C1 segment of cervical spinal cord (tissue), 14 donors: ENCODE measurements around the gene GLIS2.

Experiments used
- DNase-seq, 14 donors: peaks; one replicate each; lab custom pipeline; 2025; lab: John Stamatoyannopoulos, UW

Gene GLIS2

DNA sequence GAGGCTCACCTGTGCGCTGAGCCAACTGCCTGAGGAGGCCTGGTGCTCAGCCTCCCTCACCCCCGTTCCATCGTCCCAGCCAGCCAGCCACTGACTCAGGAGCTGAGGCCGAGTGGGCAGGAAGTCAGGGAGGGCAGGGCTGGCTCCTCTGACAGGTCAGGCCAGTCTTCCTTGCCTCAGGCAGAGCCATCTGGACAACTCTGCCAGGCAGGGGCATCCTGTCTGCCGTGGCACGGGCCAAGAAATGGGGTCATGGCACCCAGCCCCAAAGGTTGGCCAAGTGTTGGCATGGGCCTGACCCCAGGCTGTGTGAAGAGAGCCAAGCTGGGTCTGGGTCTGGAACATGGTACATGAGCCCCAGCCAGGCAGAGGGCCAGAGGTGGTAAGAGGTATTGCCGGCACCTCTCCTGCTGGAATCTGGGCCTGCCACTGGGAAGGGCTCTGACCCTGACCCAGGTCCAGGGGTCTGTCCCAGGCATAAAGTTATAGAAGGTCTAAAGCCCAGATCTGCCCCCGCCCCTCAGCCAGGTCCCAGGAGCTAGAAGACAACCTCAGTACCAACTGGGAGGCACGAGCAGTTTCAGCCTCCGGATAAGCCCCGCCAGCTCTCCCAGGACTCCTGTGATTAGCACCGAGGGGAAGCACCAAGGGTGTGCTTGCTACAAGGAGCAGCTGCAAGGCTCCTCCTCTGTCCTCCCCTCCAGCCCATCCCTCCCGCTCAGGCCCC lies 53.3 kb downstream of the GLIS2 start:
- peak in 2 of 14 donors; percentile 17 to 50 for DNase-seq

DNA sequence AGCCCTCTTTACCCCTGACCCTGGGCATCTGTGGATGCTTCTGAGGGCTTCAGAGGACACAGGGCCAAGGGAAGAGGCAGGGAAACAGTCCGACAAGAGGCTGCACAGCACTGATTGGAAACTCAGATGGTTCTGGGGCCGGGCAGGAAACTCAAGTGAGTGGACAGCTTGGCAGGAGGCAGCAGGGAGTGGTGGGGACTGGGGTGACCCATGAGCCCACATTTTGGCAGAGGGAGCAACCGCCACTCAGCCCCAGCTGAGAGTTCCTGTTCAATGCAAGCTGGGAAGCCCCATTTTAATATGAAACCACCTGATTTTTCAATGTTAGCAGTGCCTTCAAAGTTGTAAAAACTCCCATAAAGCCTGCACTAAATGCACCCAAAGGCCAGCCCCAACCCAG lies 54.3 kb downstream of the GLIS2 start:
- DNase-seq = no peak

DNA sequence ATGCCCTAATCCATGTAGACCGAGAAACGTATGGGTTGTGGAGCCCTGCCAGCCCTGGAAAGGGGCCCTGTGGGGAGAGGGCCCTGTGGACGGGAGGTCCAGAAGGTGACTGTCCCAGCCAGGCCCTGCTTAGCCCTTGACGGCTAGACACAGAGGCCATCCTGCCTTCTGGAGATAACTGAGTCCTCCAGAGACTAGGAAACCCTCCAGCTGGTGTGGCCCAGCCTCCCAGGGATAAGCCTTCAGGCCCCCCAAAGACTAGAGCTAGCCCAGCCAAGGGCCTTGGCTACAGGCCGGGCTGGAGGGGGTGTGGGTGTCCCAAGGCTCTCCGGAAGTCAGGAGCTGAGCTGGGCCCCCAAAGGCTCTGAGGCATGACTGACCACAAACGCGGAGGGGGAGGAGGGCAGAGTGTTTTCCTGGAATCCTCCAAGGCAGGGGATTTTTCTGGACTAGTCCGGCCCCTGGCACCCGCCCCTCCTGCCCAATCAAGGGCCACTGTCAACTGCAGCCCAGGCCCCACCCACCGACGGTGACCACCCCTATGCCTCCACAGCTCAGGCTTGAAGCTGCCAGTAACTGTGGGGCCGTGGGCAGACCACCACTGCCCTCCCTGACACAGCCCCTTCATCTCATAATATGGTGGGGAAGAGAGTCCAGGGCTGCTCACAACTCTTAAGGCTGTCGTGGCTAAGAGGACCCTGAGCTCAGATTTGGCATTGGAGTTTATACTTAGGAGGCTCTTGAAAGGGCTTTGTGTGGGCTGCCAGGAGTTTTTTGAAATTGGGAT lies 54.9 kb downstream of the GLIS2 start:
- DNase-seq = peak in 9 of 14 donors; percentile 10 to 87 (median 35)

DNA sequence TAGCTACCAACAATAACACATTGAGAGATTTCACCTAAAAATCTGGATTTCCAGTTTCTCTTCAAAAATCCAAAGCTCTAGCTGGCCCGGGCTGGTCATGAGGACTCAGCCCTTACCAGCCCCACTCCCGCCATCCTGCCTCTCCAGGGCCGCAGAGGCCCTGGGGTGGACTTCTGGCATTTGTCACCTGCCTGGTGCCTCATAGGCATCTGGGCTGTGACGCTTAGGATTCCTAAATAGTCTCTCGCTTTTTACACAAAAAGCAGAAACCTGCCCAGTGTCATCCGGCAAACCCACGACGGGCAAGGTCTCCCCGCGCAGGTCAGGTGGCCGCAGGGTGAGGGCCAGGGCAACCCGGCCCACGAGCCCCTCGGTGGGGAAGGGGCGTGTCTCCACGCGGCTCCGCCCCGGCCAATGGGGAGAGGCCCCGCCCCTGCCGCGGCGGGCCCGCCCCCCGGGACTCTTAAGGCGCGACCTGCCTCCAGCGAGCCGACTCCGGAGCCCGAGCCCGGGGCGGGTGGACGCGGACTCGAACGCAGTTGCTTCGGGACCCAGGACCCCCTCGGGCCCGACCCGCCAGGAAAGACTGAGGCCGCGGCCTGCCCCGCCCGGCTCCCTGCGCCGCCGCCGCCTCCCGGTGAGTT lies 55.6 kb downstream of the GLIS2 start, which contains the start of gene VASN:
Gene VASN, plus strand, starts transcription at position 492 of the 644 bp plus-strand sequence. CDS start 9,030 bp downstream, outside the sequence.
- peak in 12 of 14 donors; percentile 12 to 82 (median 52) for DNase-seq

DNA sequence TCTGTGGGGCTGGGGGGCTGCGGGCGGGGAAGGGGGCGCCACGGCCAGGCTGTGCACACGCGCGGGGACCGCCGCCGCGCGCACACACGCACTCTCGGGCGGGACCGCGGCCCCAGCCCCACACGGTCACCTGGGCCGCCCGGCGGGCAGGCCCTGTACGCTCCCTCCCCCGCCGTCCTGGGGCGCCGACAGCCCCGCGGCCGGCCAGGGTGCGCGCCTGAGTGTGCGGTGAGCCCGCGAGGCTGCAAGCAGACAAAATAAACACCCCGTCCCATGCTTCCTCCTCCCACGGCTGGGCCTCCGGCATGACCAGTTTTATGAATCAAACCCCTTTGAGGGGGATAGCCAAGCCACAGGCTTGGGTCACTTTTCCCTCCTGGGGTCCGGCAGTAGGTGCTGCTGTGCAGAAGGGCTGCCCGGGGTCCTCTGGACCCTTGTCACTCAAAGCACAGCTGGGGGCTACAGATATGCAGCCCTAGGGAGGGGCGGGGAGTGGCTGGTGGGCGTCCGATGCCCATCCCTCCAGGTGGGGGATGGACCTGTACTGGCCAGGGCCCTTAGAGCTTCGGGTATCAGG lies 56.2 kb downstream of the GLIS2 start:
- DNase-seq = peak in 1 of 14 donors; percentile 48

DNA sequence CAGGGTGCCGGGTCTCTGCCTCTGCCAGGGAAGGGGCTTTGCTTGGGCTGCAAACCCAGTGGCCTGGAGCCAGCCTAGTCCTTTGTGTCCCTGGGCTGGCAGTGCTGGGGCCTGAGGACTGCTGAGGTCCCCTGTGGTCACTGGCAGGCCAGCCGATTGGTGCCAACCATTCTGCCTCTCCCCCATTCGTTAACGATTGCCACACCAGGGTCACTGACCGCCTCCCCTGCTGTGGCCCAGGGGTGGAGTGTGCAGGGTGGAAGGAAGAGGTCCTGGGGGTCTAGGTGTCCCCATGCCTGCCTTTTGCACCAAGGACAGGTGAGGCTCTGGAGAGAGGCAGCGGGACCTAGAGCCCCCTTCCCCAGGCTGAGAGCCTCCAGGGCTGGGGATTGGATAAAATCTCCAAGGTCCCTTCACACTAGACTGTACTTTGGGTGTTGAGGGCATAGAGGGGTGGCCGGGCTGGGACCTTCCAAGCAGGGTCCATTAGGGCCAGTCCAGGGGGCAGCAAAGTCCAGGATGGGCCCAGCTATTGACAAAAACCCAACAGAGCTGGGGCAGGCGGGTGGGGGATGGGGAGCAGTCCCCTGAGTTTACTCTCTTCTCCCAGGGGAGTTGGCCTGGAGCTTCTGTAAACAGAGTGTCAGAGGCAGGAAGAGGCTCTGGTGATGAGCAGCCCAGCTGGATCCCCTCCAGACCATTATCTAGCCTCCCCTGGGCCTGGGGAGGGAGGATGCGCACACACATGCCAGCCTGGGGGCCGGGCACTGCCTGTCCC lies 56.9 kb downstream of the GLIS2 start:
- peak in 6 of 14 donors; percentile 19 to 49 (median 30) for DNase-seq

DNA sequence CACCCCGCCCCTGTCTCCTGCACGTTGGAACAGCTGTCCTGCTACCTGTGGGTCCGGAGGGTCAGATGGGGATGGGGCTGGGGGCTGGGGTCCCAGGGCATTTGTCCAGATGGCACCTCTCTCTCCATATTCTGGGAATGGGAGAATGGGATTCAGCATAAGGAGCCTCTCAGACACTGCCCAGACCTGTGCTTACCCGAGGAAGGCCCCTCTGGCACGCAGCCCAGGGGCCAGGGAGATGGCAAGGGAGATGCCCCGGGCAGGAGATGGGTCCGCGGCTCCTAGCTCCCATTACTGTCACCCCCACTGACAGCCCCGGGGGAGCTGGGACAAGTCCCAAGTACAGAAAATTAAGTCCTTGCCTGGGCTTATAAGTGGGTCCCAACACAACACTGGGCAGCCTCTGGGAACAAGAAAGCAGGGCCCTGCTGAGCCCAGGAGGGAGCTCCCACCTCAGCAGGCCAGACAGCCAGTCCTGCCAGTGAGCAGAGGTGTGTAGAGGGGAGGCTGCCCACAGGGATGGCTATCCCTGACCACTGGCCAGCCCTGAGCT lies 57.6 kb downstream of the GLIS2 start:
- DNase-seq = peak in 1 of 14 donors; percentile 51

DNA sequence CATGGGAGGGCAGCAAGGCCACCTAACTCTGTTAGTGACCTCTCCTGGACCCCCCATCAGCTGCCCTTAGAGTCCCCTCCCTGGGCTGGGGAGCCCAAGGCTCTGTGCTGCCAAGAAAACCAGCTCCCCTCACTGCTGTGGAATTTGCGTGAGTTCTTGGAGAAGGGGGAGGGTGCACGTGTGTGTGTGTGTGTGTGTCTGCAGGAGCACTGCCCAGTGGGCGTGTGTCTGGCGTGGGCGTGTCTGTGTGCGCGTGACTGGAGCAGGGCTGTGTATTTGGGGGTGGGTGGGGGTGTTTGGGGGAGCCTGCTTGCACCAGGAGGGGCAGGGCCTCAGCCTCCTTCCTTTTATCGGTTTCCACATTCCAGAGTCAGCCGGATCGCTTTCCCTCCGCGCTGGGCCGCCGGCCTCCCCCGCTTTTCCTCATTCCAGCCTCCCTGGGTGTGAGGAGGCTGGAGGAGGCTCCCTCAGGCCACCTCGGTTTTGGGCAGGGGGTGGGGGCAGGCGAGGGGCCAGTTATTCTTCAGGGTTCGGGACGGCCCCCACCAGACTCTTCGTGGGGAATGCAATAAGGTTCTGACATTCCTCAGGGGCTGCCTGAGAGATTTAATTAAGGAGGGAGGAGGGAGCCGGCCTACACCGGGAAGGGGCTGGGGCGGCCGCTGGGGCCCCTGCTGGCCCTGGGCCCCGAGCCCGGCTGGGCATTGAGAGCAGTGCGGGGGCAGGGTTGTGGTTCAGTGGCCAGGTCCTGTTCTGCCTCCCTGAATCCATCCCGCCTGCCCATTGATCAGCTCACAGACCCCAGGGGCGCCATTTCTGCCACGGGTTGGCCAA lies 58.3 kb downstream of the GLIS2 start:
- DNase-seq = peak in 10 of 14 donors; percentile 16 to 73 (median 54)

DNA sequence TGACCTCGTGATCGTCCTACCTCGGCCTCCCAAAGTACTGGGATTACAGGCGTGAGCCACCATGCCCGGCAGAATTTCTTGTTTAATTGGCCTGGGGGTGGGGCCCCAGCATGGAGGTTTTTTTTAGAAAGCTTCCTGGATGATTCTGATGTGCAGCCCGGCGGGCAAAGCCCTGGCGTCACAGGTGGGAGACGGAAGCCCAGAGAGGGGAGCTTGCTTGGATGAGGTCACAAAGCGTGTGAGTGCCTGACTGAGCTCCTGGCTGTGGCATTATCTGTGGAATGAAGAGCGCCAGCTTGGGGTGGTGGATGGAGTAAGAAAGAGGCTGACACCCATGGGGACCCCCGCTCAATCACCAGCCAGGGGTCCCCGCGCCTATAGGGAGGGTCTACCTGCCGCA lies 59.9 kb downstream of the GLIS2 start:
- DNase-seq = no peak

DNA sequence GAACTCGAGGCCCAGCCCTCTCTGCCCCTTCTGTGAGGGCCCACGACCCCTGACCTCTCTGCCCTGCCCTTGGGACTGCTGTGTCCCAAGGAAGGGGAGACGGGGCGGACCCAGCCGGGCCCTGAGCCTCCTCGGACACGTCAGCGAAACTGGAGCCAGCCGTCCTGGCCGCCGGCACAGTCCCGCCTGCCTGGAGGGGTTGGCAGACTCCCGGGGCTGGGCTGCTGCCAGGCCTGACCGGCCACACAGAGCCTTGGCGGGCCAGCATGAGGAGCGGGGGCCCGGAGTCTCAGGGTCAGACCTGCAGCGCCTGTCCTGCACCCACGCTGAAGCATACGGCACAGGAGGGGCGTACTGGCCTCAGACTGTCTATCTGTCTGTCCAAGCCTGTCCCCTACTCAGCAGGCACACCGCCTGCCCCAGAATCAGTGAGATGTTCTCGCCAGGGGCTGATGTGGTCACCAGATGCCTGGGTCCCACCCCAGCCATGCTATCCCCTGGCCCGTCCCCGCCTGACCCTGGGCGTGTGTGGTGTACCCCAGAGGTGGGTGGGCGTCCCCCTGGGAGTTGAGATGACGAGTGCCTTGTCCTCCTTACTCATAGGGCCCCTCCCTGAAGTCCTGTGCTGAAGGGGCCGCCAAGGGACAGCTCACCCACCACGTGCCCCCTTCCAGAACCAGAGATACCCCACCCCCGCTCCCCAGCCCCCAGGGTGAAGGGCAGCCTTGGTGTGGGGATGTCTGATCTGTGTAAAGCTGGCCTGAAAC lies 60.4 kb downstream of the GLIS2 start:
- peak in 13 of 14 donors; percentile 29 to 89 (median 73) for DNase-seq

DNA sequence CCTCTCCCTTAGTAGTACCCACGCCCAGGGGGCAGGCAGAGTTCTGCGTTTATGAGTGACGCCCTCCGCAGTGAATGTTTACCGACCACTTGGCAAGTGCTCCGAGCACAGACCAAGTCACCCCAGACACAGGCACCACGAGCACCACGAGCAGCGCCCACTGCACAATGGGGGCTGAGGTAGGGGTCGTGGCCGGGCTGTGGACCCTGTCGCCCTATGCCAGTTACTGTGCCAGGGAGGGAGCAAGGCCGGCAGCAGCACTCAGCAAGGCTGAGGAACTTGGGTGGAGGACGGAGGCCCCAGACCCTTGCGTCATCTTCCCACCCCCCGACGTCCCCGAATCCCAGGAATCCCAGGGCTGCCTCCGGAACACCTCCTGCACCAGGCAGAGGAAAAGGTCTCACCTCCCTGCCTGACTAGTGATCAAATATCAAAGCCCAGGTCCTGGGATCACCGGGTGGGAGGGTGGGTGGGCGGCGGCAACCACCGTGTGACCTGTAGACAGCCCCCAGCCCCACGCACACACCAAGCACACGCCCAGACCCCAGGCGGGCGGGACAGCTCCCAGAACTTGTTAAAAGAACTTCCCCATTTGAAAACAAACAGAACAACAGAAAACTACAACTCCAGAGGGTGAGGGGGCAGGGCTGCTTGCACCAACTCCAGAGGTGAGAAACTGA lies 61.2 kb downstream of the GLIS2 start:
- DNase-seq = no peak

DNA sequence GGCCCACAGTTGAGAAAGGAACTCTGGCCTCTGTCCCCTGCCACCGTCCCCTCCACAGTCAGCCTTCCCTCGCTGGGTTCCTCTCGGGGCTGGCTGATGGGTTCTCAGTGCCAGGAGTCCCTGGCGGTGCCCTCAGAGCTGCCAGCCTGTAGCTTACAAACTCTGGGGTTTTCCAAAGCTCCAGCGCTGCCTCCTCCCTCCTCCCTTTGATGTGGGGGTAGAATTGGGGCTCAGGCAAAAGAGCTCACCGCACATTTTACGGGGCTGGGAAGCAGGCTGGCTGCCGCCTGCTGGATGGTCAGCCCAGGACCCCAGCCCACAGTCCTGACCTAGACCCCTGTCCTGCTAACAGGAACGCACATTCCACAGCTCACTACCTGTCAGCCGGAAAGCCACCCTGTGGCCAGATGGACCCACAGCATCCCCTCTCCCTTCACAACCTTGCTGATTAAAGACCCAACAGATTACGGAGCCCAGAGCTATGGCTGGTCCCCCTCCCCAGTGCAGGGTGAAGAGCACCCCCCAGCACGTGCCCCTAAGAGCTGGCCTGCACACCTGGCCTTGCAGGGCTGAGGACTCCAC lies 61.8 kb downstream of the GLIS2 start:
- DNase-seq = peak in 2 of 14 donors; percentile 12 to 17

DNA sequence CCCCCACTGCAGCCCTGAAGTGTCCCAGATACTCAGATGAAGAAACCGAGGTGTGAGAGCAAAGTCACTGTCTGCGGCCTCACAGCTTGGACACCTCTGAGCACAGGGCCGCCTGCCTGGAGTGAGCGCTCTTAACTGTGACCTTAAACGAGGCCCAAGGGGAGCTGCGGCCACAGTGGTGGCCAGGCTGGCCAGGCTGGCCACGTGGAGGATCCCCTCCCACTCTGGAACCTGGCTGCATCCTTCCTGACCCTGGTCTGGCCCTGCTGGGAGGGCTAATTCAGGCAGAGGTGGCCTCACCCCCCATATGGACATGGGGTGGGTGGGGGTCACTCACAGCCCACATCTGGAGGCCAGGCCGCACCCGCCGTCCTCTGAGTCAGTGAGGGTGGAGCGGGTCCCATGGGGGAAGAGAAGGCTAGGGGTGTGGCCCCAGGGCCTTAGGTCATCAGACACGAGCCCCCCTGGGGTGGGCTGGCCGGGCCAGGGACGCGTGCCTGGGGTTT lies 62.3 kb downstream of the GLIS2 start:
- DNase-seq = no peak

DNA sequence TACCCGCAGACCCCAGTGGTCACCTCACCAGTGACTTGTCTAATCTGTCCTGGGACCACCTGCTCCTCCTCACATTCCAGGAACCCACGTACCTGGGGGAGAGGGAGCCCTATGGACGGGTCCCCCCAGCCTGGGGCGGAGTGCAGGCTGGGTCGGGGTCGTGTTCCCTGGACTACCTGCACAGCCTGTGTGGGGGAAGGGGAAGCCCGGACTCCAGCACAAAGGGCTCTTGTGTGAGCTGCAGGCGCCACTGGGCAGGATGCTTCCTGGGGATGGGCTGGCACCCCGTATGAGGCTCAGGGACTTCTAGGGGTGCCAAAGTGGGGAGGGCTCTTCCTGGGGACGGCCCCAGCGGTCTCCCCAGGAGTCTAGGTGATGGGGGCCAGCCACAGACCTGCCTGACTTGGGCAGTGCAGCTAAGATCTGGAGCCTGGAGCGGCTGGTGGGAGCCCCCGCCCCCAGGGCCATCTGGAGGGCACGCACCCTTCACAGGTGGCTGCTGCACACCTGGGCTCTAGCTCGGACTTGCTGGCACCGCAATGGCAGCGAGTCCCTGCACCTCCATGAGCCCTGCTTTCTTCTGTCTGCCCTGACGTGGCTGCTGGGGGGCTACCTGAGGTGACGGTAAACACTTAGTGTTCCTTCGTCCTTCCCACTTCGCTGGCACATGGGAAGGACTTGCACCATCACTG lies 63.3 kb downstream of the GLIS2 start:
- DNase-seq = no peak

DNA sequence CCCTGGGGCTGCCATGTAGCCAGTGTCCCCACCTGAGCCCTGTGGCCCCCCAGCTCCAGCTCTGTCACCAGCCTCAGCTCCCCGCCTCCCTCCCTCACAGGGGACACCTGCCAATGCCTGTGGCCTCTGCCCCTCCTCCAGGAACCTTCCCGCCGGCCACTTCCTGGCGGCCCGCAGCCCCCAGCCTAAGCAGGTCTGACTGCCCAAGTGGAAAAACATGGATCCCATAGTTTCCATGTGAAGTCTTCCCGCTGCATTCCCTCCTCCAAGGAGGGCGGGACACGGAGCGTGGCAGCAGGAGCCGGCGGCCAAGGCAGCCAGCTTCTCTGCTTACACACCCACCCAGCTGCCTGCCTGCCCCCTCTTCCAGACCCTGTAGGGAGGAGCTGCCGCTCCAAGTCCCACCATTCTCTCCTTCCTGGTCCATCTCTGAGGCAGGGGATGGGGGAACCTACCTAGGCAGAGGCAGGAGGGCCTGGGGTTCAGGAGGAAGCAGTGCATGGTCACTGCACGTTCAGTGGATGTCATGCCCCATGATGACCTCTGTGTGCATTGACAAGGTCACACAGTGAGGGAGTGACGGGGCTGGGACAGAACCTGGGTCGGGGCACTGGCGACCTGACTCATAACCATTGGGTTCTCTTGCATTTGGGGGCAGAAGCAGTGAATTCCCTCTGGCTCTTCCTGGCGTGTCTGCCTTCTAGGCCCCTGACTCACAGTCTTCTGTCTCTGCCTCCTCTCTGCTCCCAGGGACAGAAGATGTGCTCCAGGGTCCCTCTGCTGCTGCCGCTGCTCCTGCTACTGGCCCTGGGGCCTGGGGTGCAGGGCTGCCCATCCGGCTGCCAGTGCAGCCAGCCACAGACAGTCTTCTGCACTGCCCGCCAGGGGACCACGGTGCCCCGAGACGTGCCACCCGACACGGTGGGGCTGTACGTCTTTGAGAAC lies 64.5 kb downstream of the GLIS2 start:
- no peak for DNase-seq
